MM.1S (cell line): ENCODE measurements around the gene BBOX1.

Source experiments
- DNase-seq: peaks from one replicate; pipeline ENCODE4 v3.0.0-alpha.2; 2015
- H2AFZ ChIP-seq: fragments of 300-600 bp; sonication (generic); 2 replicates; pipeline ENCODE4 v1.6.0; 2016; ENCODE audit warnings: antibody characterized with exemption, low read length
- H3F3A ChIP-seq: fragments of 300-600 bp; sonication (generic); 2 replicates; pipeline ENCODE4 v1.6.1; 2016; ENCODE audit warnings: mild to moderate bottlenecking, antibody characterized with exemption, low read length, moderate library complexity, mixed read lengths; ENCODE audit not compliant: insufficient read depth
- H3K27ac ChIP-seq: fragments of 300-600 bp; sonication (generic); 2 replicates; pipeline ENCODE4 v1.5.1; 2016; ENCODE audit warnings: mild to moderate bottlenecking, low read length
- H3K27me3 ChIP-seq: fragments of 300-600 bp; sonication (generic); replicated peaks from 2 replicates; pipeline ENCODE4 v1.6.0; 2016; ENCODE audit warnings: low read length; ENCODE audit not compliant: insufficient read depth
- H3K36me3 ChIP-seq: fragments of 300-600 bp; sonication (generic); replicated peaks from 2 replicates; pipeline ENCODE4 v1.6.1; 2016; ENCODE audit warnings: mild to moderate bottlenecking, low read length, mixed read lengths; ENCODE audit not compliant: insufficient read depth
- H3K4me1 ChIP-seq: fragments of 300-600 bp; sonication (generic); 2 replicates; pipeline ENCODE4 v1.6.1; 2016; ENCODE audit warnings: low read length, mixed read lengths
- H3K4me2 ChIP-seq: fragments of 300-600 bp; sonication (generic); 2 replicates; pipeline ENCODE4 v1.6.0; 2016; ENCODE audit warnings: low read depth, low read length
- H3K4me3 ChIP-seq: fragments of 300-600 bp; sonication (generic); 2 replicates; pipeline ENCODE4 v1.5.1; 2016; ENCODE audit warnings: low read length, mixed read lengths
- H3K79me2 ChIP-seq: fragments of 300-600 bp; sonication (generic); 2 replicates; pipeline ENCODE4 v1.6.1; 2016; ENCODE audit warnings: mixed run types, low read length, mixed read lengths
- H3K9ac ChIP-seq: fragments of 300-600 bp; sonication (generic); 2 replicates; pipeline ENCODE4 v1.6.1; 2016; ENCODE audit warnings: low read length, mixed read lengths
- H3K9me2 ChIP-seq: fragments of 300-600 bp; sonication (generic); replicated peaks from 2 replicates; pipeline ENCODE4 v1.6.1; 2016; ENCODE audit warnings: mild to moderate bottlenecking, low read length, mixed read lengths; ENCODE audit not compliant: insufficient read depth
- H3K9me3 ChIP-seq: fragments of 300-600 bp; sonication (generic); replicated peaks from 2 replicates; pipeline ENCODE4 v1.6.1; 2016; ENCODE audit warnings: mild to moderate bottlenecking, low read length, mixed read lengths; ENCODE audit not compliant: insufficient read depth
- H4K20me1 ChIP-seq: fragments of 300-600 bp; sonication (generic); 2 replicates; pipeline ENCODE4 v1.6.1; 2016; ENCODE audit warnings: mild to moderate bottlenecking, low read length, moderate library complexity, mixed read lengths; ENCODE audit not compliant: insufficient read depth
- CTCF ChIP-seq: fragments of 300-600 bp; sonication (generic); IDR thresholded peaks from 2 replicates; pipeline ENCODE4 v1.5.1; 2016; ENCODE audit warnings: antibody characterized with exemption, low read length, mixed read lengths
- EZH2 ChIP-seq: fragments of 300-600 bp; sonication (generic); optimal IDR thresholded peaks from 2 replicates; pipeline ENCODE3; 2017; ENCODE audit warnings: low read depth, mild to moderate bottlenecking, antibody characterized with exemption, low read length, mixed read lengths
- EZH2phosphoT487 ChIP-seq: fragments of 300-600 bp; sonication (generic); IDR thresholded peaks from 2 replicates; pipeline ENCODE4 v1.6.1; 2018; ENCODE audit warnings: antibody characterized with exemption, low read length

BBOX1 gene

DNA sequence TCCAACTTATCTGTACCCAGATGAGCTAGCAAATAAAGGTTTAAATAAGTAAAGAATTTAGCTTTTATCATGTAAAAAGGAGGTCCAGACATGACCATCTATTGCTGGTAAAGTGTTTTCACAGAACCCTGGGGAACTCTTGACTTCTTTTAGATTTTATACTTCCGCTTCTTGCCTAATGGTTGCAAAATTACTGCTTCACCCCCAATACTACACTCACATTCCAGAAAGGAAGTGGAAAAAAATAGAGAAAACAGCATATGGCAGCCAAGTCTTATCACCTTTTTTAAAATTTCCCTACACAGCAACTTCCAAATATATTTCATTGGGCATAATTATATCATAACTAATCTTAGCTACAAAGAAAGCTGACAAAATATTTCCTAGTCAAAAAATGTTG is 12.1 kb downstream of the BBOX1 start:
- Histone ChIP-seq H2AFZ (no peak overlapping the region), H3F3A (no peaks in the 10 kb centered on the region), H3K4me3 (no peak overlapping the region), H3K27me3 (no peaks in the 10 kb centered on the region), H3K4me1 (no peaks in the 10 kb centered on the region), H4K20me1 (no peaks in the 10 kb centered on the region), H3K4me2 (no peak overlapping the region), H3K9me2 (no peaks in the 10 kb centered on the region), H3K36me3 (no peaks in the 10 kb centered on the region), H3K9ac (no peak overlapping the region), H3K9me3 (no peaks in the 10 kb centered on the region), H3K79me2 (no peaks in the 10 kb centered on the region), H3K27ac (no peak overlapping the region)
- no peak for TF ChIP-seq EZH2phosphoT487
- no peak for TF ChIP-seq CTCF
- no peak for TF ChIP-seq EZH2
- no peak for DNase-seq

DNA sequence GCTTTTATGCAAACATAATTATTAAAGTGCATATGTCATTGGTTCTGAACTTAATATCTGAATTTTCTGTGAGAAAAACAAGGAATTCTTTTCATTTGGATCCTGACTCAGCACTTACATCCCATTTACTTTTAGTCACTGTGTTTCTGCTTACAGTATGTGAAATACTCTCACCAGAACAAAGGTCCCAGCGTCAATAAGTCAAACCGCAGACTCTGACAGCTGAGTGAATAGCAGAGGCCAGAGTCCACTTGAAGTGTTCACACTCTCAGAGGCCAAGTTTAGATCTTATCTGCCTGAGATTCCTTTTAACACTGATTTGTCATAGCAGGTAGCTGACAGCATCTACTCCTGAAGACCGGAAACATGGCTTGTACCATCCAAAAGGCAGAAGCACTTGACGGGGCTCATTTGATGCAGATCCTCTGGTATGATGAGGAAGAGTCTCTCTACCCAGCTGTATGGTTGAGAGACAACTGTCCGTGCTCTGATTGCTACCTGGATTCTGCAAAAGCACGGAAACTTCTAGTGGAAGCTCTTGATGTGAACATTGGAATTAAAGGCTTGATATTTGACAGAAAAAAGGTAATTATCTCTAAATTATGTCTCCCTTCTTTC is 14.6 kb downstream of the BBOX1 start:
- H3K9me3 ChIP-seq: no peaks in the 10 kb centered on the region
- no peak for DNase-seq
- H3K27me3 ChIP-seq: no peaks in the 10 kb centered on the region
- H2AFZ ChIP-seq: no peak overlapping the region
- H3K27ac ChIP-seq: no peak overlapping the region
- no peaks in the 10 kb centered on the region for H3K36me3 ChIP-seq
- H3K9ac ChIP-seq: no peak overlapping the region
- TF ChIP-seq EZH2: no peak
- TF ChIP-seq EZH2phosphoT487: no peak
- TF ChIP-seq CTCF: no peak
- H3F3A ChIP-seq: no peaks in the 10 kb centered on the region
- no peaks in the 10 kb centered on the region for H3K79me2 ChIP-seq
- no peak overlapping the region for H3K4me3 ChIP-seq
- H3K4me1 ChIP-seq: no peaks in the 10 kb centered on the region
- no peaks in the 10 kb centered on the region for H3K9me2 ChIP-seq
- H4K20me1 ChIP-seq: no peaks in the 10 kb centered on the region
- H3K4me2 ChIP-seq: no peak overlapping the region

- no peaks in the 10 kb centered on the region for H3K27me3 ChIP-seq
- H3K27ac ChIP-seq: no peak overlapping the region
- DNase-seq: no peak
- H3K4me3 ChIP-seq: no peak overlapping the region
- H3K79me2 ChIP-seq: no peaks in the 10 kb centered on the region
- no peaks in the 10 kb centered on the region for H3K4me1 ChIP-seq
- TF ChIP-seq EZH2phosphoT487 (no peak), EZH2 (no peak), CTCF (no peak)
- H3K36me3 ChIP-seq: no peaks in the 10 kb centered on the region
- H2AFZ ChIP-seq: no peak overlapping the region
- H3F3A ChIP-seq: no peaks in the 10 kb centered on the region
- H3K9me2 ChIP-seq: no peaks in the 10 kb centered on the region
- H4K20me1 ChIP-seq: no peaks in the 10 kb centered on the region
- H3K9me3 ChIP-seq: no peaks in the 10 kb centered on the region
- no peak overlapping the region for H3K9ac ChIP-seq
- no peak overlapping the region for H3K4me2 ChIP-seq
Observed at GRCh38 chr11:27057091-27057780, 16.6 kb downstream of the BBOX1 start.
